ENCODE data around the gene RABEP2. TPM values are rescaled to one million over a fixed set of nuclear protein-coding genes. Genes with fewer than 3 reads are reported as not detected.

Gene RABEP2
- total and polyA plus RNA-seq, 2 experiments from 2014 or later = 11.8 to 27.2 TPM

GRCh38 chr16:28884045-28884444 lies 41.0 kb downstream of the RABEP2 start:
- H3K27me3 ChIP-seq (ENCODE audit: insufficient read depth) = peaks cover 18% of the 10 kb centered on the region; the same call in 1 of the 2 replicates
- DNase-seq (ENCODE audit: low spot score) (no peak), ATAC-seq (no peak)
- Mint-ChIP-seq H3K27ac (no peak overlapping the region; the same call in 1 of the 2 replicates), H3K27me3 (ENCODE audit: insufficient read depth, low read depth, poor library complexity) (peaks cover 23% of the 10 kb centered on the region), H3K9me3 (no peaks in the 10 kb centered on the region; the same call in 1 of the 3 replicates), H3K4me3 (peak overlapping the region; percentile 34; the same call in 1 of the 3 replicates), H3K36me3 (ENCODE audit: low read depth) (peaks cover 4% of the 10 kb centered on the region; the same call in 1 of the 3 replicates), H3K4me1 (peaks cover 33% of the 10 kb centered on the region)
- H3K27ac ChIP-seq (ENCODE audit: low read depth) = no peak overlapping the region
- TF ChIP-seq POLR2AphosphoS5 (IDR thresholded peaks at IDR 0.05; ENCODE audit: low read depth) = no peak
- TF ChIP-seq NANOG (IDR thresholded peaks at IDR 0.05; ENCODE audit: borderline replicate concordance) = no peak
- TF ChIP-seq, protein P1, sequence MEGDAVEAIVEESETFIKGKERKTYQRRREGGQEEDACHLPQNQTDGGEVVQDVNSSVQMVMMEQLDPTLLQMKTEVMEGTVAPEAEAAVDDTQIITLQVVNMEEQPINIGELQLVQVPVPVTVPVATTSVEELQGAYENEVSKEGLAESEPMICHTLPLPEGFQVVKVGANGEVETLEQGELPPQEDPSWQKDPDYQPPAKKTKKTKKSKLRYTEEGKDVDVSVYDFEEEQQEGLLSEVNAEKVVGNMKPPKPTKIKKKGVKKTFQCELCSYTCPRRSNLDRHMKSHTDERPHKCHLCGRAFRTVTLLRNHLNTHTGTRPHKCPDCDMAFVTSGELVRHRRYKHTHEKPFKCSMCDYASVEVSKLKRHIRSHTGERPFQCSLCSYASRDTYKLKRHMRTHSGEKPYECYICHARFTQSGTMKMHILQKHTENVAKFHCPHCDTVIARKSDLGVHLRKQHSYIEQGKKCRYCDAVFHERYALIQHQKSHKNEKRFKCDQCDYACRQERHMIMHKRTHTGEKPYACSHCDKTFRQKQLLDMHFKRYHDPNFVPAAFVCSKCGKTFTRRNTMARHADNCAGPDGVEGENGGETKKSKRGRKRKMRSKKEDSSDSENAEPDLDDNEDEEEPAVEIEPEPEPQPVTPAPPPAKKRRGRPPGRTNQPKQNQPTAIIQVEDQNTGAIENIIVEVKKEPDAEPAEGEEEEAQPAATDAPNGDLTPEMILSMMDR (conservative IDR thresholded peaks at IDR 0.05; ENCODE audit: low read depth in 2 of 2) = no peak
- TF ChIP-seq EZH2phosphoT487 (IDR thresholded peaks at IDR 0.05; ENCODE audit: unreplicated experiment) = no peak
- H3K79me2 ChIP-seq (replicated peaks; ENCODE audit: insufficient read depth) = no peaks in the 10 kb centered on the region
- H3K4me1 ChIP-seq (ENCODE audit: insufficient read depth) = peaks cover 16% of the 10 kb centered on the region
- no peak overlapping the region; the same call in 1 of the 2 replicates for H2AFZ ChIP-seq
- peak overlapping the region; percentile 66; the same call in 1 of the 2 replicates for H3K4me2 ChIP-seq
- no peaks in the 10 kb centered on the region for H4K20me1 ChIP-seq (replicated peaks; ENCODE audit: insufficient read depth)
- peaks cover 10% of the 10 kb centered on the region for H3F3A ChIP-seq (replicated peaks; ENCODE audit: low read depth)
- H3K36me3 ChIP-seq (ENCODE audit: insufficient read depth) = no peaks in the 10 kb centered on the region
- H3K9me2 ChIP-seq (ENCODE audit: insufficient read depth) = no peaks in the 10 kb centered on the region
- H3K4me3 ChIP-seq = no peak overlapping the region

- peak; percentile 39 for DNase-seq (ENCODE audit: low spot score)
- peak overlapping the region; percentile 66 for H3K4me2 ChIP-seq
- TF ChIP-seq ETS1 (IDR thresholded peaks at IDR 0.05) (no peak), POLR2AphosphoS5 (IDR thresholded peaks at IDR 0.05; ENCODE audit: low read depth) (no peak), EZH2 (IDR thresholded peaks at IDR 0.05; ENCODE audit: low read depth, unreplicated experiment) (no peak), JUNB (IDR thresholded peaks at IDR 0.05; ENCODE audit: unreplicated experiment) (no peak), ZNF331 (CRISPR knock-in tag; IDR thresholded peaks at IDR 0.05; ENCODE audit: low read depth) (no peak), EZH2phosphoT487 (IDR thresholded peaks at IDR 0.05; ENCODE audit: unreplicated experiment) (no peak), ZNF114 (CRISPR knock-in tag; IDR thresholded peaks at IDR 0.05) (no peak), STAT1 (IDR thresholded peaks at IDR 0.05; ENCODE audit: unreplicated experiment) (no peak), CREB1 (CRISPR knock-in tag; IDR thresholded peaks at IDR 0.05; ENCODE audit: low read depth) (no peak), NANOG (IDR thresholded peaks at IDR 0.05; ENCODE audit: borderline replicate concordance) (no peak)
- TF ChIP-seq, protein P2, sequence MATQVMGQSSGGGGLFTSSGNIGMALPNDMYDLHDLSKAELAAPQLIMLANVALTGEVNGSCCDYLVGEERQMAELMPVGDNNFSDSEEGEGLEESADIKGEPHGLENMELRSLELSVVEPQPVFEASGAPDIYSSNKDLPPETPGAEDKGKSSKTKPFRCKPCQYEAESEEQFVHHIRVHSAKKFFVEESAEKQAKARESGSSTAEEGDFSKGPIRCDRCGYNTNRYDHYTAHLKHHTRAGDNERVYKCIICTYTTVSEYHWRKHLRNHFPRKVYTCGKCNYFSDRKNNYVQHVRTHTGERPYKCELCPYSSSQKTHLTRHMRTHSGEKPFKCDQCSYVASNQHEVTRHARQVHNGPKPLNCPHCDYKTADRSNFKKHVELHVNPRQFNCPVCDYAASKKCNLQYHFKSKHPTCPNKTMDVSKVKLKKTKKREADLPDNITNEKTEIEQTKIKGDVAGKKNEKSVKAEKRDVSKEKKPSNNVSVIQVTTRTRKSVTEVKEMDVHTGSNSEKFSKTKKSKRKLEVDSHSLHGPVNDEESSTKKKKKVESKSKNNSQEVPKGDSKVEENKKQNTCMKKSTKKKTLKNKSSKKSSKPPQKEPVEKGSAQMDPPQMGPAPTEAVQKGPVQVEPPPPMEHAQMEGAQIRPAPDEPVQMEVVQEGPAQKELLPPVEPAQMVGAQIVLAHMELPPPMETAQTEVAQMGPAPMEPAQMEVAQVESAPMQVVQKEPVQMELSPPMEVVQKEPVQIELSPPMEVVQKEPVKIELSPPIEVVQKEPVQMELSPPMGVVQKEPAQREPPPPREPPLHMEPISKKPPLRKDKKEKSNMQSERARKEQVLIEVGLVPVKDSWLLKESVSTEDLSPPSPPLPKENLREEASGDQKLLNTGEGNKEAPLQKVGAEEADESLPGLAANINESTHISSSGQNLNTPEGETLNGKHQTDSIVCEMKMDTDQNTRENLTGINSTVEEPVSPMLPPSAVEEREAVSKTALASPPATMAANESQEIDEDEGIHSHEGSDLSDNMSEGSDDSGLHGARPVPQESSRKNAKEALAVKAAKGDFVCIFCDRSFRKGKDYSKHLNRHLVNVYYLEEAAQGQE (IDR thresholded peaks at IDR 0.05; ENCODE audit: unreplicated experiment) = no peak
- TF ChIP-seq, protein P1 (conservative IDR thresholded peaks at IDR 0.05; ENCODE audit: low read depth in 2 of 2) = no peak
Observed at GRCh38 chr16:28883221-28883996, 41.6 kb downstream of the RABEP2 start.

More at GRCh38 chr16:28883221-28883996, 41.6 kb downstream of the RABEP2 start:
- peaks cover 23% of the 10 kb centered on the region for H3K27me3 Mint-ChIP-seq (ENCODE audit: insufficient read depth, low read depth, poor library complexity)
- no peaks in the 10 kb centered on the region; the same call in 1 of the 3 replicates for H3K9me3 Mint-ChIP-seq
- Histone ChIP-seq H3F3A (replicated peaks; ENCODE audit: low read depth) (peaks cover 10% of the 10 kb centered on the region), H3K9me2 (ENCODE audit: insufficient read depth) (no peaks in the 10 kb centered on the region), H3K4me1 (ENCODE audit: insufficient read depth) (peaks cover 21% of the 10 kb centered on the region), H3K79me2 (replicated peaks; ENCODE audit: insufficient read depth) (no peaks in the 10 kb centered on the region), H3K27me3 (ENCODE audit: insufficient read depth) (peaks cover 22% of the 10 kb centered on the region; the same call in 1 of the 2 replicates), H2AFZ (peak overlapping the region; percentile 83; the same call in 1 of the 2 replicates), H3K4me3 (no peak overlapping the region; the same call in 1 of the 2 replicates), H3K27ac (ENCODE audit: low read depth) (no peak overlapping the region), H3K36me3 (ENCODE audit: insufficient read depth) (no peaks in the 10 kb centered on the region), H4K20me1 (replicated peaks; ENCODE audit: insufficient read depth) (no peaks in the 10 kb centered on the region; the same call in 1 of the 2 replicates)
- peaks cover 39% of the 10 kb centered on the region for H3K4me1 Mint-ChIP-seq
- H3K36me3 Mint-ChIP-seq (ENCODE audit: low read depth) = peaks cover 4% of the 10 kb centered on the region; the same call in 1 of the 3 replicates
- ATAC-seq = no peak
- H3K27ac Mint-ChIP-seq = no peak overlapping the region; the same call in 1 of the 2 replicates
- H3K4me3 Mint-ChIP-seq = peak overlapping the region; percentile 34
